NOMO-1 (cell line): ENCODE measurements around the gene RPH3AL.
A peak's percentile ranks its signal among the peaks of the same experiment; 100 is the strongest.

Experiments
- DNase-seq, 2 experiments: peaks; one replicate each; lab custom pipeline; 2025; ENCODE audit not compliant: unreplicated experiment in 2 of 2; lab: John Stamatoyannopoulos, UW

The RPH3AL gene

GRCh38 chr17:352421-353212 lies at the start of gene RPH3AL:
Gene RPH3AL (minus strand): TSS chr17:352807. CDS start chr17:327543, 25,264 bp downstream.
- no peak for DNase-seq

DNA sequence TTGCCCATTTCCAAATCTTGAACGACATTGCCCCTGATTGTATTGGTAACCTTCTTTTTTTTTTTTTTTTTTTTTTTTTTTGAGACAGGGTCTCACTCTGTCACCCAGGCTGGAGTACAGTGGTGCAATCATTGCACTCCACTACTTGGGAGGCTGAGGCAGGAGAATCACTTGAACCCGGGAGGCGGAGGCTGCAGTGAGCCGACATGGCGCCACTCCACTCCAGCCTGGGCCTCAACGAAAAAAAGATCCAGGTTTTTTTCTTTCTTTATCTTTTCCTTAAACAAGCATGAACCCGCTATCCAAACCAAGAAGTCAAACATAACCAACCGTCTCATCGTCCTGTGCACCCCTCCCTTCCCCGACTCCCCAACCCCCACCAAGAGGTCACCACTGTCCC lies 47.6 kb upstream of the RPH3AL start:
- no peak for DNase-seq

DNA sequence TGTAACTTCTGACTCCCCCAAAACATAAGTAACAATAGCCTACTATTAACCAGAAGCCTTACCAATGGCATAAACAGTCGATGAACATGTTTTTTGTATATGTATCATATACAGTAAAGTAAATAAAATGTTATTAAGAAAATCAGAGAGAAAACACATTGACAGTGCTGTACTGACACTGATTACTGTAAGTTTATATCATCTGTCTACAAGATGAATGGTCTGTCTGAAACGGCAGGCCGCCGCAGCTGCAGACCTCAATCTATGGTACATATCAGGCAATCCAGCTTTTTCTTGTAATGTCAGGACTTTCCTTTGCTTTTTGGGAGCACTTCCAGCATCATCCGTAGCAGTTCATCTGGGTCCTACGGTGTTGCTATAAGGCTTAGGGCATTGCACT lies 44.2 kb upstream of the RPH3AL start:
- no peak for DNase-seq

- no peak for DNase-seq
These were observed 43.4 kb upstream of the RPH3AL start for GRCh38 chr17:395974-396373.

DNA sequence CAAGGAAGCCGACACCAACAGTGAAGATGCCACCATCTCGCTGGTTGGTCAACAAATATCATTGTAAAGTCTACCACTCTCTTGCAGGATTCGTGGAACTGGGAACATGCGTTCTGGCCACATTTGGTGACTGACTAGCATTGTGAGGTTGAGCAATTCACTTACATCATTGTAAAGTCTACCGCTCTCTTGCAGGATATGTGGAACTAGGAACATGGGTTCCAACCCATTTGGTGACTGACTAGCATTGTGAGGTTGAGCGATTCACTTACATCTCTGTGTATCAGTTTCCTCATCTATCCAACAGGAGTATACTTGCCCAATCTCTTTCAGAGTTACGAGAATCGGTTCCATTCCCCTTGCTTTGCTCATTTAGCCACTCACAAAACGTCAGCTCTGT lies 42.6 kb upstream of the RPH3AL start:
- no peak for DNase-seq

DNA sequence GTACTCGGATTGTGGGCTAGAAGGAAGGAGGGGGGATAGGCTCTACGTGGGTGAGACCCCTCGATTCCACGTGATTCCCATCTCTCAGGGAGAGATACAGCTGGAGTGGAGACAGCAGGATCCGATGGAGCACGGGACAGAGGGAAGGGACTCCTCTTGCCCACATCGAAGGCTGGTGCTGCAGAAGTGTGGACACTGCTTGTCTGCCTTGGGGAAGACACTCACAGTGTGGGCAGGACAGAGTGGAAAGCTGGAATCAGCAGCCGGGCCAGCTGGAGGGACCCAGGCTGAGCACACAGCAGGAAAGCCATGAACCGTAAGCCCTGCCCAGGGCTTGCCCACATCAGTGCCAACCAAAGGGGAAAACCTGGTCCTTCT lies 42.1 kb upstream of the RPH3AL start:
- DNase-seq, result no peak

GRCh38 chr17:393806-394717 lies 41.5 kb upstream of the RPH3AL start:
- DNase-seq, result peak in 1 of 2 experiments; percentile 27

DNA sequence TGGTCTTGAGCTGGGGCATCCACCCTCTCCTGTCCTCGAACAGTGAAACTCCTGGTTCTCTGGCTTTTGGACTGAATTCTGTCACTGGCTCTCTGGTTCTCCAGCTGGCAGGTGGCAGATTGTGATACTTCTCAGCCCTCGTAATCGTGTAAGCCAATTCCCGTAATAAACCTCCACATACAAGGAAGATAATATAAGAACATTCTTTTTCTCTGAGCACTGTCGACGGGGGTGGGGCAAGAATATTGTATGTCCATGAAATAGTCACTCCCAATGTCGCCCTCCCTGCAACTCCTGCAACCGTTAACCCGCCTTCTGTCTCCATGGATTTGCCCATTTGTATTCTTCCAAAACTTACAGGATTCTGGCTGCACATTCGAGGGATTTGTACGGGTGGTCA lies 39.2 kb upstream of the RPH3AL start:
- no peak for DNase-seq

DNA sequence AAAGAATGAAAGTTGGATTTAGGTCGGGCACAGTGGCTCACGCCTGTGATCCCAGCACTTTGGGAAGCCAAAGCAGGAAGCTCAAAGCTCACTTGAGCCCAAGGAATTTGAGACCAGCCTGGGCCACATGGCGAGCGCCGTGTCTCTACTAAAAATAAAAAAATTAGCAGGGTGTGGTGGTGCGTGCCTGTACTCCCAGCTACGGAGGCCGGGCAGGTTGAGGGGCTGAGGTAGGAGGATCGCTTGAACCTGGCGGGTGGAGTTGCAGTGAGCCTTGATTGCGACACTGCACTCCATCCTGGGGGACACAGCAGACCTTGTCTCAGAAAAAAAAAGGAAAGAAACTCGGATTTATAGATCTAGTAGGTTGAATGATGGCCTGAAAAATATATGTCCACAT lies 37.4 kb upstream of the RPH3AL start:
- no peak for DNase-seq

DNA sequence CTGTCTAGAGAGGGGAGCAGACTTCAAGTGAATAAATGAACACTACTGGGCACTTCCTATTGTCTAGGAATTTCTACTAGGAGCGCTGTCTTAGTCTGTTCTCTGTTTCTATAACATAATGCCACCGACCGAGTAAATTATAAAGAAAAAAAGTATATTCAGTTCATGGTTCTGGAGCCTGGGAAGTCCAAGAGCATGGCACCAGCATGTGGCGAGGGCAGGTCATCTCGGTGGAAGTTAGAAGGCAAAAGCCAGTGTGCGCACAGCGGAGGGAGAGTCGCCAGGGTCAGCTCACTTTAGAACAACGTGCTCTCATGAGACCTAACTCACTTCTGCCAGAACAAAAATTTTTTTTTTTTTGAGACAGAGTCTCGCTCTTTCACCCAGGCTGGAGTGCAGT lies 35.5 kb upstream of the RPH3AL start:
- no peak for DNase-seq

GRCh38 chr17:386141-386876 lies 33.7 kb upstream of the RPH3AL start:
- DNase-seq, result peak; percentile 27 to 48

- DNase-seq, result no peak
These were observed 33.2 kb upstream of the RPH3AL start for GRCh38 chr17:385836-386140.

- DNase-seq, result no peak
These were observed 32.7 kb upstream of the RPH3AL start for GRCh38 chr17:385178-385835.

- no peak for DNase-seq
These were observed 32.1 kb upstream of the RPH3AL start for GRCh38 chr17:384622-385177.

DNA sequence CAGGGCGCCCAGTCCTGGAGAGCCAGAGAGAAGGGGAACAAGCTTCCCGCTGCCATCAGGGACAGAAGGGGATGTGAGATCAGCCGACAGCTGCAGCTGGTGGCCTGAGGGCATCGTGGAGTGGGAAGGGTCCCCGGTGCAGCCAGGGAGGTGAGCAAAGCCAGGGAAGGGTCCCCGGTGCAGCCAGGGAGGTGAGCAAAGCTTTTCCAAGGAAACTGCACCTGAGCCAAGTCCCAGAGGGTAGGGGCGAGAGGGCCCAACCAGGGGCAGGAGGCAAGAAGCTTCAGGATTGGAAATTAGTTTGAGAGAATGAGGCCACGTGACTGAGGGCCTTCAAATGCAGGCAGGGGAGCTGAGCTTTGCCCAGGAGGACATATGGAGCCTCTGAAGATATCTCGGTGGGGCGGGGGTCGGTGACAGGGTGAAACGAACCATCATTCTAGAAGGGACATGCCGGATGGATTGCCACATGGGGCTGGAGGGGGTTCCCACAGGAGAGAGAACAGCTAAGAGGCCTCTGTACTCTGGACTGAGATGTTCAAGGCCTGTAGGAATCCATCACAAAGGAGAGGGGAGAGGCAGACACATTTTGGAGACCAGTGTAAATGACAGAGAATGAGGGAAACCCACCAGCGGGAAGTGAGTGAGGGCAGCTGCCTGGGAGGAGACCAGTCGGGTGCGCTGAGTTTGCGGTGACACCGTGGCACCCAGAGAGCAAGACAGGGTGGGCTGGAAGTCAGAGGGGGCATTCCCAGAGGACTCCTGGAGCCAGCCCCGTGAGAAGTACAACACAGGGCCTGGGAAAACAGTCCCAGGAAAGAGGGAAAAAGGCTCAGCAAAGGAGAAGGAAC lies 31.4 kb upstream of the RPH3AL start:
- DNase-seq, result no peak

DNA sequence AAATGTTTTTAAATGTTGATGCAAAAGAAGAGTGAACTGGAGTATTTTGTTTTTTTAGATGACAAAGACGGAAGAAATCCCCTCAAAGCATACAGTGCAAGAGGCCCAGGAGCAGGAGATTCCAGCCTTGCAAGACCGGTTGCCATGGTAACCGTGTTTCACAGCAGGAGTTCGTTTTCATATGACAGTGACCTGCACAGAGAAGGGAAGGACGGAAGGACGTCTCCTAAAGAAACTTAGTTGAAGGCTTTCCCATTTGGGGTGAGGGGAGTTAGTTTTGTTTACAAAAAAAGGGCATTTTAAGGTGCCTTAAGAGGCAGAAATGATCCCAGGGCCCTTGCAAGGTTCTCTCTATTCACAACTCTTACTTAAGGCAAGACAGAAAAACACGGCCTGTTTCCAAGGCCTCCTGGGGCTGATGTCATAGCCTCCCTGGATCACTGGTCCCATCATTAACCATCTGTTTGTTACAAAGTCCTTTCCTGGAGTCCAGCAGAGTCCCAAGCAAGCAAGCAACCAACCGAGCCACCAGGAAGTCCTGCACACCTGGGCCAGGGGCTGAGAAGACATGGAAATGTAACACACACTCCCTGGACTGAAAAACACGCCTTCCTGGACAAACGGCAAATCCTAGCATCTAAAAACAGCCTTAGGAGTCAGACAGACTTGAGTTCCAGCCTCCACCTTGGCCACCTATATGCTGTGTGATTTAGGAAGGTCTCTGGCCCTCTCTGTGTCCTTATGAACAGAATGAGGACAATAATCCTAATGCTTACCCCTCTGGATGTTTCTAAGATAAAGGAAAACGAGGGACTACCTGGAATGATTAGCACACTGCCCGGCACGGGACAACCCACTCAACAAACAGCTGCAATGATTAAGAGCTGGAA lies 30.3 kb upstream of the RPH3AL start:
- DNase-seq, result no peak

DNA sequence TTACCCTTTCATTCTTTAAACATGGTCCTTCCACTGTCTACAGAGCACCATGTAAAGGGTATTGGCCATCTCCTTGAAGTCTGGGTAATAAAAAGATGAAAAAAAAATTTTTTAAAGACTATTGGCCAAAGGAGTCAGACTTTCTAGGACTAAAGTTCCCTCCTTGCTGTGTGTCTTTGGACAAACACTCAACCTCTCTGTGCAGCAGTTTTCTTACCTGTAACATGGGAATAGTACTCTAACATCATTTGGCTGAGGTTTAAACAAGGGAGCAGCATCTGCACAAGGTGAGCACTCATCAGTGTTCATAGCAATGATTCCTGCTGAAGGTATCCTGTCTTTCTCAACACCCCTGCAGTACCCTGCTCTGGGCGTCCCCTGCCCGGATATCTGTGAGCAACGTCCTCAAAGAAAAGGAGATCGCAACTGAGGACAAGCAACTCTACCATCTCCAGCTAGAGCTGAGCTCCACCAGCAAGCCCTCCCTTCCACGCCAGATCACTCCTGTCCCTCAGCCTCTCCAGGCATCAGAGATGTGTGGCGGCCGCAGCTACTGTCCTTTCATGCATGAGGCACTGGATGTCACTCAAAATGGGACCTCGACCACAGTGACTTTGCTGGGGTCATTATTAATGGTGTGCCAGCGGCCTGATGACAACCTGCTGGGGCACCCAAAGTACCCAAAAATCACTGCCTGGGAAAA lies 29.5 kb upstream of the RPH3AL start:
- DNase-seq, result no peak

GRCh38 chr17:381516-381915 lies 28.9 kb upstream of the RPH3AL start:
- peak in 1 of 2 experiments; percentile 11 for DNase-seq
